GM12878 (cell line): Measurements from ENCODE around the gene LPCAT3. TPM values are rescaled to one million over a fixed set of nuclear protein-coding genes. Genes with fewer than 3 reads are reported as not detected.
A peak's percentile ranks its signal among the peaks of the same experiment; 100 is the strongest.

Experiments
- ATAC-seq: fragments of 200-7000 bp; cut with Tn5 transposase; 3 replicates; pipeline ENCODE4 v1.9.1; 2020; ENCODE audit warnings: mild to moderate bottlenecking, moderate library complexity
- BruUV-seq: library from RNA; stranded (reverse); fragments of 400-500 nt; replicated peaks from 2 replicates; lab custom pipeline; 2021; lab: Mats Ljungman, UMichigan
- CTCF ChIA-PET: fragments of 300-600 bp; sonication (Branson Sonifier 250); formaldehyde crosslinking; extraction: SDS; loops from one replicate; lab custom pipeline; 2021; ENCODE audit warnings: inconsistent platforms; lab: Yijun Ruan, JAX
- POLR2A ChIA-PET: fragments of 350-600 bp; formaldehyde crosslinking; extraction: SDS; loops from one replicate; lab custom pipeline; 2021; ENCODE audit warnings: inconsistent platforms; lab: Charles Lee
- RAD21 ChIA-PET: fragments of 300-600 bp; sonication (Branson Sonifier 250); formaldehyde crosslinking; loops from one replicate; lab custom pipeline; 2023; ENCODE audit warnings: antibody characterized with exemption; ENCODE audit not compliant: unreplicated experiment; lab: Charles Lee
- SMC1A ChIA-PET: fragments of 300-600 bp; sonication (Branson Sonifier 250); formaldehyde crosslinking; loops from one replicate; lab custom pipeline; 2023; ENCODE audit not compliant: unreplicated experiment, uncharacterized antibody; lab: Charles Lee
- DNase-seq: peaks from one replicate; pipeline ENCODE4 v3.0.0-alpha.2; 2011; ENCODE audit warnings: low read depth, low spot score
- FAIRE-seq: peaks from 3 replicates; lab custom pipeline; 2011; peaks lifted over from hg19 to GRCh38; lab: Jason Lieb, UNC
- H2AFZ ChIP-seq: 2 replicates; pipeline ENCODE4 v1.6.0; 2011; ENCODE audit warnings: low read depth, low read length, control low read depth; ENCODE audit not compliant: control insufficient read depth
- H3K27ac ChIP-seq: 2 replicates; pipeline ENCODE4 v1.5.1; 2011; ENCODE audit warnings: control low read depth; ENCODE audit not compliant: control insufficient read depth, insufficient read depth
- H3K27me3 ChIP-seq, 2 experiments: replicated peaks in 1 of 2; 2 replicates each; pipeline versions ENCODE4 v1.6.0 to v1.6.1; 2011; ENCODE audit warnings: low read length in 1 of 2; ENCODE audit not compliant: control insufficient read depth in 2 of 2, insufficient read depth in 2 of 2
- H3K36me3 ChIP-seq, 2 experiments: 2 replicates each; pipeline ENCODE4 v1.5.1; 2011; ENCODE audit warnings: low read length in 1 of 2; ENCODE audit not compliant: control insufficient read depth in 2 of 2, insufficient read depth in 2 of 2
- H3K4me1 ChIP-seq: 2 replicates; pipeline ENCODE4 v1.6.1; 2011; ENCODE audit warnings: mild to moderate bottlenecking, low read length, moderate library complexity, mixed read lengths; ENCODE audit not compliant: control insufficient read depth, insufficient read depth
- H3K4me2 ChIP-seq: 2 replicates; pipeline ENCODE4 v1.6.0; 2011; ENCODE audit warnings: control low read depth; ENCODE audit not compliant: control insufficient read depth, insufficient read depth
- H3K4me3 ChIP-seq: fragments of 200-600 bp; sonication (generic); 2 replicates; pipeline ENCODE4 v1.5.1; 2016
- H3K79me2 ChIP-seq: 2 replicates; pipeline ENCODE4 v1.6.0; 2011; ENCODE audit warnings: low read length; ENCODE audit not compliant: control insufficient read depth, insufficient read depth
- H3K9ac ChIP-seq: 2 replicates; pipeline ENCODE4 v1.8.0; 2011; ENCODE audit warnings: low read length, control low read depth, mixed read lengths; ENCODE audit not compliant: control insufficient read depth, insufficient read depth
- H3K9me3 ChIP-seq: replicated peaks from 3 replicates; pipeline ENCODE4 v1.5.1; 2011; ENCODE audit warnings: mild to moderate bottlenecking, low read length; ENCODE audit not compliant: control insufficient read depth, insufficient read depth
- H4K20me1 ChIP-seq: 2 replicates; pipeline ENCODE4 v1.6.0; 2011; ENCODE audit not compliant: control insufficient read depth, insufficient read depth
- POLR2A ChIP-seq: IDR thresholded peaks from 2 replicates; pipeline ENCODE4 v1.6.1; 2011; ENCODE audit warnings: low read depth, mild to moderate bottlenecking, low read length
- ZSCAN29 ChIP-seq: fragments of 450-650 bp; IDR thresholded peaks from 2 replicates; pipeline ENCODE4 v1.6.1; 2017; ENCODE audit warnings: mild to moderate bottlenecking, moderate library complexity
- WGBS: methylation state at CpG from one replicate; pipeline ENCODE4 v1.1.6; 2016; ENCODE audit warnings: low lambda C conversion rate; ENCODE audit not compliant: insufficient replicate concordance, insufficient coverage; ENCODE audit errors: missing lambda C conversion rate; 5-methylcytosine and 5-hydroxymethylcytosine counted together
- in situ Hi-C: fragments of 300-500 bp; cut with MboI; formaldehyde crosslinking; loops from 9 replicates; pipeline ENCODE4 v1.14.3; 2018; ENCODE audit warnings: mixed read lengths
- intact Hi-C: fragments of 100-400 bp; cut with micrococcal nuclease; formaldehyde crosslinking; loops from one replicate; pipeline ENCODE4 v1.14.2; 2022; ENCODE audit not compliant: unreplicated experiment
- polyA plus RNA-seq, 11 experiments: library from polyadenylated mRNA; depleted of rRNA in 4 of 11; unstranded in 6 of 11; stranded (reverse) in 5 of 11; fragments of >200 nt; fragmentation: Nextera tagmentation in 4 of 11; fragmentation: Illumina TruSeq in 1 of 11; extraction: Ambion mirVana in 4 of 11; extraction: Trizol in 1 of 11; gene quantifications; 1 replicate in 1 of 11; 2 replicates in 10 of 11; pipeline versions ENCODE4 v1.2.1 to v1.2.3, GENCODE V29; 2011 to 2016; ENCODE audit warnings: inconsistent platforms in 2 of 11, missing spikeins in 2 of 11, low read depth in 1 of 11
- total RNA-seq, 4 experiments: library from RNA; depleted of rRNA in 3 of 4; stranded (reverse); fragments of >200 nt in 3 of 4; fragmentation: Illumina TruSeq in 1 of 4; extraction: Trizol in 1 of 4; gene quantifications; 2 replicates each; pipeline versions ENCODE4 v1.2.1 to v1.2.3, GENCODE V29; 2013 to 2021

The LPCAT3 gene
- total and polyA plus RNA-seq, 10 of the 15 experiments (the other 5 are each of a cell fraction or from before 2014, with no cell fraction given), result 2.6 to 48.3 (median 23.0) TPM

DNA sequence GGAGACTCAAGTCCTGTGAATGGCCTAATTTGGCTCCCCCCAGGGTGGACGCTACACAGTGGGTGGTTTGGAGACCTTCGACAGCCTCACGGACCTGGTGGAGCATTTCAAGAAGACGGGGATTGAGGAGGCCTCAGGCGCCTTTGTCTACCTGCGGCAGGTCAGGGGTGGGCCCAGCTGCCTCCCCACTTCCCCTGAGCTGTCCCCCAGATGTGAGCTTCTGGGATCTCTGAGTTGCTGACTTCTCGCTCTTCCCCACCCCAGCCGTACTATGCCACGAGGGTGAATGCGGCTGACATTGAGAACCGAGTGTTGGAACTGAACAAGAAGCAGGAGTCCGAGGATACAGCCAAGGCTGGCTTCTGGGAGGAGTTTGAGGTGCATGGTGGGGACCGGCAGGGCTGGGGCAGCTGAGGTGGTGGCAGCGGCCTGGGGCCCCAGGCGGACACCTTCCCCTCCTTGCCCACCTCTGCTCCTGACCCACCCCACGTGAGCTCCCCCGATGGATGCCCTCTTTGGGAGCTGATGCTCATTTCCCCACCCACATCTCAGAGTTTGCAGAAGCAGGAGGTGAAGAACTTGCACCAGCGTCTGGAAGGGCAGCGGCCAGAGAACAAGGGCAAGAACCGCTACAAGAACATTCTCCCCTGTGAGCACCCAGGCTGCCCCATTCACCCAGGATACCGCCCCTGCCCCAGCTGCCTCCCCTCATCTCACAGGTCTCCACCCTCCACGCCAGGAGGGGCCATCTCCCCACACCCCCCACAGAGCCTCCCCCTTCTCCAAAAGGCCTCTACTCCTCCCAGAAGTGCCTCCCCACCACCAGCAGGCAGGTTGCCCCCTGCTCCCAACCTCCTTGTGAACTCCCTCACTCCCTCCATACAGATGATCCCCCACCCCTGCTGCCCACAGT lies 62.9 kb downstream of the LPCAT3 start:
- SMC1A ChIA-PET, result interaction anchor here (0.9 to 13.2 kb wide), 3 partner anchors 8 to 30 kb away, joined by 3 to 395 read pairs (median 7); partner anchors contain the start of genes C12orf57, PTPN6 and RNU7-1
- in situ Hi-C loops, result loop anchor here (25.0 kb wide), 1 partner anchor 1682 kb away; no protein-coding TSS in a partner anchor
- peaks cover 99% of the 10 kb centered on the region for H3K79me2 ChIP-seq
- DNase-seq (no peak), ATAC-seq (no peak), FAIRE-seq (no peak)
- no TSS peak for BruUV-seq
- H3K9me3 ChIP-seq, result no peaks in the 10 kb centered on the region
- H3K4me2 ChIP-seq, result peak overlapping the region; percentile 99
- peaks cover 8 to 39% of the 10 kb centered on the region in 2 experiments for H3K36me3 ChIP-seq
- POLR2A ChIA-PET, result interaction anchor here (1.2 to 13.5 kb wide), 3 partner anchors 10 to 30 kb away, joined by 4 to 524 read pairs (median 7); partner anchors contain the start of genes C12orf57, PTPN6 and RNU7-1
- H3K4me1 ChIP-seq, result peaks cover 74% of the 10 kb centered on the region
- peak overlapping the region; percentile 99 for H3K27ac ChIP-seq
- RAD21 ChIA-PET, result interaction anchor here (1.9 to 13.5 kb wide), 3 partner anchors 9 to 153 kb away, joined by 6 to 426 read pairs (median 12); partner anchors contain the start of genes C12orf57, C1RL and RNU7-1
- 52% methylated on average over 21 of the region's 22 CpGs for WGBS
- TF ChIP-seq ZSCAN29 (0 out of 2 replicates have a peak, but pooled peaks have one; percentile 13), POLR2A (no peak)
- no peaks in the 10 kb centered on the region for H3K27me3 ChIP-seq
- H2AFZ ChIP-seq, result no peak overlapping the region
- peak overlapping the region; percentile 99 for H3K9ac ChIP-seq
- intact Hi-C loops, result no loop called here
- H4K20me1 ChIP-seq, result no peaks in the 10 kb centered on the region
- H3K4me3 ChIP-seq, result peak overlapping the region; percentile 95; the same call in 1 of the 2 replicates
- CTCF ChIA-PET, result interaction anchor here (1.2 to 13.2 kb wide), 4 partner anchors 8 to 157 kb away, joined by 3 to 645 read pairs (median 4); partner anchors contain the start of genes C12orf57, PTPN6 and RNU7-1
